Cerebellar cortex (tissue), 1 donor: Measurements from ENCODE around the gene MGP.
A peak's percentile ranks its signal among the peaks of the same experiment; 100 is the strongest.

Source experiments
- DNase-seq: peaks from one replicate; pipeline ENCODE4 v3.0.0-alpha.2; 2015; ENCODE audit warnings: low spot score

MGP gene

GRCh38 chr12:14902465-14902864 lies 16.8 kb upstream of the MGP start:
- DNase-seq = no peak

DNA sequence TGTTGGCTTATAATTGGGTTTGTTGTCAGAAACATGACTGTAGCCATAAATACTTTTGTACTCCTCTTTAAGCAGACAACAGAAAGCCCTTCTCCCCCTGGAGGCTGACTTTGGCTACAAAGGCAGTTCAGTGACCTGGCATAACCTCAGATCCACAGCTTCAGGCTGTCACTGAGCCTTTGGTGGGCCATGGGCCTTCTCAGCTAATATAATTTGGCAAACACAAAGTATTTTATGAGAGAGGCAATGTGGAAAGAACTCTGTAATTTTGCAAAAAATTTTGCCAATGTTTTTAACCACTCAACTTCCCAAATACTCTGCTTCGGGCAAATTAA lies 15.5 kb upstream of the MGP start:
- DNase-seq = no peak

DNA sequence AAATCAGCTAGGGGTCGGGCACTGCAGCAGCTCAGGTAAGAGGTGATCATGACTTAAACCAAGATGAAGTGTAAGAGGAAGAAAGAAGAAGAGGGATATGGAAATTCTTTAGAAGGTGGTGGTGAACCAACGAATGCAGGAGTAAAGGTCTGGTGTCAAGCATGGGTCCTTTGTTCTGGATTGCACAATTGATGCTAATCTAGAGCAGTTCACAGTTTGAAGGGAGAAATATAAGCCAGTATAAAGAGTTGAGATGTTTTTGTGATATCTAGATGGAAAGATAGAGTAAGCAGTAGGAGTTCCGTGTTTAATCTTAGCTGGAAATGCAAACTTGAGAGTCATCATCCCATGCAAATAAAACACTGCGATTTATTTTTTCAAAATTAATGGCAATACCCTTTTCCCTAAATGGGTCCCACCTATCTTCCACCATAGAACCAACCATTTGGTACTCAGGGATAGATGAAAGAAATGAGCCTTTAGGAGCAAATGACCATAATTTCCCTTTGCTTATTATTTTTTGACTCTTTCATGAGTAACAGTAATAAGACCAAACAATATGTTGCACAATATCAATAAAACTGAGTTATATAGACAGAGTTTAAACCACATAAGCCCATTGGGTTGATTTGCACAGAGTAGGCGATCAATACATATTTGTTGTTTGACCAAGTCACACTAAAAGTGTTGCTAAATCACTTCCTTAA lies 15.0 kb upstream of the MGP start:
- no peak for DNase-seq

- DNase-seq = peak; percentile 82
Observed at GRCh38 chr12:14896521-14897169, 11.0 kb upstream of the MGP start.

DNA sequence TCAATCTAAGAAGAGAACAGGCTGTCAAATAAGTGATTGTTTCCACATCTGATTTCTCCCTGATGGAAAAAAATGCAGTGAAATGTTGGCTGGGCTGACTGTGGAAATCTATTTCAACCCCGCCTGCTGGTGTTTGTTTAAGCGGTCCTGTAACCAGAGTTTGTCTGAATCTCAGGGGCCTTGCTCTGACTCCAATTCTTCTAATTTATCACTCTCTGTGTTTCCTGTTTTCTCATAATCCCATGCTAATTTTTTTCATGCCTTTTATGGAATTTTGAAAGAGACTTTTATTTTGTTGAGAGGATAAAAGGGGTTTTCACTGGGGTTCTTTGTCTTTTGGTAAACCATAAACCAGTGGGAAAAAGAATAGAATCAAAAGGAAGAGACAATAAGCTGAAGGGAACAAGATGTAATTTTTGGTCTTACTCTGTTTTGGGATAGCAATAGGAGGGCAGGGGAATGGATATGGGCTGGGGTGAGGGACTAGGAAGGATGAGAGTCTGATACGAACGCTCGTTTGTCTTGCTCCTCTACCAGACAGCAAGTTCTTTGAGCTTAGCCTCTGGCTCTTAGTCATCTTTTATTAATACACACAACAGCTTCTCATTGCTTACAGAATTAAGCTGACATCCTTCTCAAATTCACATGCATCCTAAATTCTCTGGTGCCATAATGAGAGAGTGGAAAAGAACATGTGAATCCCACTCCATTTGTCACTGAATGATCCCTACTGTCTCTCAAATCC lies 8.0 kb upstream of the MGP start:
- no peak for DNase-seq

DNA sequence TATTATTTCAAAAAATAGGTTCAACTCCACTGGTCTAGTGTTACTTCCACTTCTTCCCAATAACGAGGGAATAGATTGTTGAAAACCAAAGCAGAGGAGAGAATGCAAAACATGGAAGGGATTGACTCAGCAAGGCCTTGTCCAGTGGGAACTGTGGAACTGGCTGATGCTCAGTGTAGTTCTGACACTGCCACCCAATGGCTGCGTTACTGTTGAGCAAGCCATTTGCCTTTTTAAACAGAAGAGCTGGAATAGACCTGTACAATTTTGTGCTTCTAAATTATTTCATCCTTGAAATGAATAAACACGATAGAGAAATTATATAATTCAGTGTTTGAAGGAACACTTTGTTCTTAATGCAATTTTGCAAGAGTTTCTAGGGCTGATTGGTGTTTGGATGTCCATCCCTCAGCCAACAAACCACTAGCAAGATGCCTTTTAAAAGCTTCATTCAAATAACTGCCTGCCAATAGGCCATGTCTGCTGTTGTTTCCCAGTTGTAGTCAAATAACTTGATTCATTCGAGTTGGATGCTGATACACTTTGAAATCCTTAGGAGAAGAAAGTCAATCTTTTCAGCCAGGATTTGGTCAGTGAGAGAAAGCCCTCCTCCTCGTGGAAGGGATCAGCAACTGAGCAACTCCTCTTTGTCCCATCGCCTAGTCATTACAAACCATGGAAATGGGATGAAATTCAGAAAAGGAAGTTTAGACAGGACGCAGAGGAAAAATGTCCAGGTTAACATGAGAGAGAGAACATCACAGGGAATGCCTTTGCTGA lies 7.3 kb upstream of the MGP start:
- no peak for DNase-seq

DNA sequence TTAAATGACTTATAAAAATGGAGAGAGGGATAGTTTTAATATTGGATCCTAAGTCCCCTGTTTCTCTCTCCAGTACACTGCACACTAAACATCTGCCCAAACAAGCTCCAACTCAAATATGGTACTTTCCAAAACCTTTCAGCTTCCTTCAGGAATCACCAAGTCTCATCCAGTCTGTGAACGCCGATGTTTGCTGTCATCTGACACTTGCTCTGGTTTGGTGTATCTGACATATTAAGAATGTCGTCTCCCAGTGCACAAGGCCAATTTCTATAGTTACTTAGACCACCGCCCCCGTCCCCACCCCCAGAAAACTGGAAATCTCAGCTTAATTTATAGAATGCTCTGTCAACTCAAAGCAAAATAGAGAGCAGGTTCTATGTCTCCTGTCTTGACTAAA lies 5.0 kb upstream of the MGP start:
- DNase-seq = no peak

GRCh38 chr12:14886271-14886670 lies 617 bp upstream of the MGP start:
- no peak for DNase-seq

- DNase-seq = peak; percentile 86
Observed at GRCh38 chr12:14884458-14884878, 1.2 kb downstream of the MGP start.

- peak; percentile 88 for DNase-seq
Observed at GRCh38 chr12:14883686-14884085, 2.0 kb downstream of the MGP start.

GRCh38 chr12:14880890-14881453 lies 4.7 kb downstream of the MGP start:
- DNase-seq = no peak

- no peak for DNase-seq
Observed at GRCh38 chr12:14879222-14879933, 6.3 kb downstream of the MGP start.

DNA sequence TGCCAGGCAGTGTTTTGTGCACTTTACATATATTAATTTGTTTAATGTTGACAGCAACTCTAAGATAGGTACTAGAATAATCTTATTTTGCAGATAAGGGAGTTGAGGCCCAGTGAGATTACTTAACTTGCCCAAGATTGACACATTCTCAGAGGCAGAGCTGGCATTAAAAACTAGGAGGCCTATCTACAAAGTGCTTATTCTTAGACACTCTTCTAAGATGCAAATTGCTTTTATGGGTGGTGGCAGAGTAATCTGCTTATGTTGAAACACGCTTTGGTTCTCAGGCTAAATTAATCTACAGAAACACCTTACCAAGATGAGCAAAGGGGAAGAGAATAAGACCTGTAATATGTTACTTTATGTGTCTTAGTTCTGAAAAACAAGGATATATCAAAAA lies 7.2 kb downstream of the MGP start:
- no peak for DNase-seq

DNA sequence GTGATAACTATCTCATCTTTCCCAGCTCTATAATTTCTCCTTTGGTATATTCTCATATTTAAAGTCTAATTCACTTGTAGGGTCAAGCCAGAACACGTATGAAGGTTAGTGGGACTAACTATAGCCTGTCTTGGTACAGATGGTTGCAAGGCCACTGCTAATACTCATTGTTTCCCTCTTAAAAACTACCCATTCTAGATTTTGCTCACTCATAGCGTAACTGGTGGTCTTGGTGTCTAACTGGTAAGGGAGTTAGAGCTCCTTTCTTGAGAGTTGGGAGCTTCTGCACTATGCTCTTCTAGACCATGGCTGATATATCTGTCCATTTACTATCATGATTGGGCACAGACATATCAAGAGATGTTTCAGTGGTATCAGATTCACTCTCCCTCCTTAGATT lies 8.8 kb downstream of the MGP start:
- no peak for DNase-seq

- peak; percentile 77 for DNase-seq
Observed at GRCh38 chr12:14874882-14875281, 10.8 kb downstream of the MGP start.

DNA sequence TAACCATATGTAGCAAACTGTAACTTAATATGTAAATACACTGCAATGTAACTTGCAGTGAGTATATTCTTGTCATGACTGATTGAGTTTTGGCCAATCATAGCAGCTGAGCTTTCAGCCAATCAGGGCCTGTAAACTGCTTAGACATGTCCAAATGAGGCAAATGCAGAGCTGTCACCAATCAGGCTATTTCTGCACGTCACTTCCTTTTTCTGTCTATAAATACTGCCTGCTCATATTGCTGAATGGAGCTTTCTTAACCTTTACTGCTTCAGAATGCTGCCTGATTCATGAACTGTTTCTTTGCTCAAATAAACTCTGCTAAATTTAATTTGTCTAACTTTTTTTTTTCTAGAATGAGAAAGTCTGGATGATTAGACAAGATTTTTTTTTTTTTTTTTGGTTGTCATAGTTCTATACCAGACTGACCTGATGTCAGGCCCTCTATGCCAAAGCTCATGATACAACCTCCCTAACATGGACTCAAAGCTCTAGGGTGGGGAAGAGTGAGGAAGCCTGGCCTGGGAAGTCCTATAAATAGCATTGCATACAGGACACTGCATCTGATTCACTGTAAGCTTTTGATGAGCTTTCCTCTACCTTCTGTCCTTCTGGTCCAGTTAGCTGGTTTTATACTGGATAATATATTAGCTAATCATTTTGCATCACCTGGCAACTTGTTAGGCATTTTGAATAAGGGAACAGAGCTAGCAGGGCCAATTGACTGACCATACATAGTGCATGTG lies 12.0 kb downstream of the MGP start:
- DNase-seq = peak; percentile 51

DNA sequence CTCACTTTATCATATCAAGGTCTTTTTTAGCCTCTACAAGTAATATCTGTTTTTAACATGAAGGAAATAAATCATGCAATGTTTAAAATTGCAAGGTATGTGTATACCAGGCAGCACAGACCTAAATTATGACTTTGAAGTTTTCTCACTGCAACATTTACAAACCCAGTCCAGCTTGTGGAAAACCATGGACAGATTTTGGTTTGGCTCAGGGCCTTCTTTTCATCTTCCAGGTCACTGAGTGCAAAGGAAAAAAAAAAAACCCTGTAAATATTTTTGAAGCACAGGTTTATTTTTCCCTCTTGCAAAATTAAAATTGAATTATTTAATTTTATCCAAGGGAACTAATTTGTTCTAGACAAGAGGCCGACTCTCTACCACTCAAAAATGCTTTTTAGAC lies 13.8 kb downstream of the MGP start:
- DNase-seq = peak; percentile 80

DNA sequence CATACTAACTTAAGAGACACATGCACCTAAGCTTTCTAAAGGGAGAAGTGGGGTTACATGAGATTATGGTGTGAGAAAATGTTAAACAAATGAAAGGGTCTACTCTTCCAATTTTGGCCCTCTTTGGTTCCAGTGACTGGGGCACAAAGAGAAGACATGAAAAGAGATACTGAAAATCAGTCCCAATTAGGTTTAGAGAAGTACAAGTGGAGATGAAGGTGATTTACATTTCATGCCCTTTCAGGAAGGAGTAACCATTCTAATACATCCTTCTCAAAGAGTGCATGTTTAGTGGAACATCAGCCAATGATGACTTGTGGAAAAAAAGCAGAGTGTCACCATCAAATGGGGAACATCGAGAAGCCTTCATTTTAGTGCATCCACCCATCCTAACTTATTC lies 14.4 kb downstream of the MGP start:
- DNase-seq = no peak

GRCh38 chr12:14868916-14869506 lies 16.6 kb downstream of the MGP start:
- no peak for DNase-seq

GRCh38 chr12:14860490-14860889 lies 25.2 kb downstream of the MGP start:
- DNase-seq = no peak
